Astrocyte of the cerebellum (primary cell): ENCODE measurements around the gene PDCD5.

Source experiments
- DNase-seq: peaks from one replicate; pipeline ENCODE4 v3.0.0-alpha.2; 2011; ENCODE audit warnings: low read depth
- H3K4me3 ChIP-seq: 2 replicates; pipeline ENCODE4 v1.5.1; 2011; ENCODE audit warnings: mild to moderate bottlenecking, low read depth, low read length, moderate library complexity
- in situ Hi-C: cut with HindIII; loops from 2 replicates; pipeline ENCODE4 v1.10.0; 2017; ENCODE audit warnings: low sequenced_read_pairs
- TF ChIP-seq, protein P1 (sequence below): IDR thresholded peaks from 2 replicates; pipeline ENCODE4 v1.5.1; 2012; ENCODE audit warnings: low read length, low read depth, moderate library complexity, mild to moderate bottlenecking; ENCODE audit errors: missing control alignments

The PDCD5 gene

DNA sequence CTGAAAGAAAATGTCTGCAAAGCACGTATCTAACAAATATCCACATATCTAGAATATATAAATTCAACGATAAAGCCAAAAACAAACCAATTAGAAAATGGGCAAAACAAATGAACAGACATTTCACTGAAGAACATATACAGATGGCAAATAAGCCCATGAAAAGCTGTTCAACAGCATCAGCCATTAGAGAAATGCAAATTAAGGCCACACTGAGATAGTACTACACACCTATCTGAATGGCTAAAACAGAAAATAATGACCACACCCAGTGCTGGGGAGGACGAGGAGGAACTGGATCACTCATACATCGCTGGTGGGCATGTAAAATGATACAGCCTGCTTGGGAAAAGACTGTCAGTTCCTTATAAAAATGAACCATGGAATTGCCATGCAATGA is 32.0 kb downstream of the PDCD5 start:
- H3K4me3 ChIP-seq: no peak overlapping the region
- TF ChIP-seq, protein P1, sequence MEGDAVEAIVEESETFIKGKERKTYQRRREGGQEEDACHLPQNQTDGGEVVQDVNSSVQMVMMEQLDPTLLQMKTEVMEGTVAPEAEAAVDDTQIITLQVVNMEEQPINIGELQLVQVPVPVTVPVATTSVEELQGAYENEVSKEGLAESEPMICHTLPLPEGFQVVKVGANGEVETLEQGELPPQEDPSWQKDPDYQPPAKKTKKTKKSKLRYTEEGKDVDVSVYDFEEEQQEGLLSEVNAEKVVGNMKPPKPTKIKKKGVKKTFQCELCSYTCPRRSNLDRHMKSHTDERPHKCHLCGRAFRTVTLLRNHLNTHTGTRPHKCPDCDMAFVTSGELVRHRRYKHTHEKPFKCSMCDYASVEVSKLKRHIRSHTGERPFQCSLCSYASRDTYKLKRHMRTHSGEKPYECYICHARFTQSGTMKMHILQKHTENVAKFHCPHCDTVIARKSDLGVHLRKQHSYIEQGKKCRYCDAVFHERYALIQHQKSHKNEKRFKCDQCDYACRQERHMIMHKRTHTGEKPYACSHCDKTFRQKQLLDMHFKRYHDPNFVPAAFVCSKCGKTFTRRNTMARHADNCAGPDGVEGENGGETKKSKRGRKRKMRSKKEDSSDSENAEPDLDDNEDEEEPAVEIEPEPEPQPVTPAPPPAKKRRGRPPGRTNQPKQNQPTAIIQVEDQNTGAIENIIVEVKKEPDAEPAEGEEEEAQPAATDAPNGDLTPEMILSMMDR: no peak
- no peak for DNase-seq
- in situ Hi-C loops: no loop called here

DNA sequence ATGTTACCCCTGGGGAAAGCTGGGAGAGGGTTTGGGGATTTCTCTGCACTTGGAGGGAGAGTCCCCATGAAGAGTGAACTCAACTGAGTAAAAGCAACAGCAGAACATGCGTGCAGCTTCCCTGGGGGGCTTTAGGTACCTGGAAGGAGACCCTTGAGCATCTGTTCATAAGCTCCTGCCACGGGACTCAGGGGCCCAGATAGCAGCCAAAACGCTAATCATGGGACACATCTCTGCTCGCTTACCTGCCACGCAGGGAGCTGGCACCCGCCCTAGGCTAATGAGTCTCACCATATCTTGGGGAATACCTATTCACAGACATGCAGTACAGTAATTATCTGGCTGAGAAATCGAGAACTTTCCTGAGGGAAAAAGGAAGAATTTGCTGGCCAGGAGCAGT is 33.9 kb downstream of the PDCD5 start:
- TF ChIP-seq, protein P1: no peak
- in situ Hi-C loops: no loop called here
- no peak for DNase-seq
- no peak overlapping the region for H3K4me3 ChIP-seq

DNA sequence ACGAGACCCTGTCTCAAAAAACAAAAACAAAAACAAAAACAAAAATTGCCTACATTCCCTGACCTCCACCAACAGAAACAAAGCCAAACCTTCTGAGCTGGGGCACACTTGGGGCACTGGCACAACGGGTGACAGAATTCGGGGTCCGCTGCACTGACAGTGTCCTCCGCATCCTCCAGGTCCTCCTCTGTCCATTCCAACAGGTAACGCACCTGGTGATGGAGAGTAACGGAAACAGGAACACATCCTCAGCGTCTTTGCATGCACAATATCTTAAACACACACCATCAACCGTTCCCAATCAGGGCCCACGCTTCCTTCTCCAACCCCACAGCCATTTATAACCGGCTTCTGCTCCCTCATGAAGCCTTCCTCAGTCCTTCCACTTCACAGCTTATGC is 34.6 kb downstream of the PDCD5 start:
- in situ Hi-C loops: no loop called here
- no peak overlapping the region for H3K4me3 ChIP-seq
- DNase-seq: no peak
- TF ChIP-seq, protein P1: no peak

- DNase-seq: no peak
- H3K4me3 ChIP-seq: no peak overlapping the region
- TF ChIP-seq, protein P1: no peak
- in situ Hi-C loops: no loop called here
Measured at GRCh38 chr19:32619051-32619685, 38.2 kb downstream of the PDCD5 start.

- TF ChIP-seq, protein P1: no peak
Measured at GRCh38 chr19:32622002-32622401, 41.0 kb downstream of the PDCD5 start.

GRCh38 chr19:32624410-32624809 is 43.4 kb downstream of the PDCD5 start:
- no peak for DNase-seq
- no peak overlapping the region for H3K4me3 ChIP-seq
- TF ChIP-seq, protein P1: no peak
- in situ Hi-C loops: no loop called here

More at GRCh38 chr19:32622002-32622401, 41.0 kb downstream of the PDCD5 start:
- in situ Hi-C loops: no loop called here
- DNase-seq: no peak
- H3K4me3 ChIP-seq: no peak overlapping the region
